ENCODE data around the gene SRR. TPM values are rescaled to one million over a fixed set of nuclear protein-coding genes. Genes with fewer than 3 reads are reported as not detected.

Gene SRR
- total and polyA plus RNA-seq, 2 donors (not counting 3 experiments of a cell fraction or from before 2014, with no cell fraction given) = 13.7 to 20.1 TPM

GRCh38 chr17:2292100-2292499, 11.7 kb upstream of the SRR start:
- Histone ChIP-seq H3K9me3 (replicated peaks; ENCODE audit: control insufficient read depth, insufficient read depth, low read length) (no peaks in the 10 kb centered on the region), H3K4me2 (ENCODE audit: insufficient read depth, low read length) (no peak overlapping the region)

DNA sequence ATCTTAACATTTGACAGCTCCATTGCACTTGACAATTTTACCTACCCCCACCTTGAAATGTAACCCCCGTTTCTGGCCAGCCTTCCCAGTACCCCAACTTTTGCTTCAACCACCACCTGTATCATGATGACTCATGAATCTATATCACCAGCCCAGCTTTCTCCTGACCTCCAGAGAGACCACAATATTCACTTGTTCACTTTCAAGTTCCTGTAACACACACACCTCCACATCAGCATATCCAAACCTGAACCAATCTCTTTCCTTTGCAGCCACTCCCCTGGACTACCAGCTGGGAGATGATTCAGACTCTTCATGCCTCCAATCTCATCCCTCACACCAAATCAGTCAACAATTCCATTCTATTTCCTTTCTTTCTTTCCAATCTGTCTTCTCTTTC, 8.2 kb upstream of the SRR start:
- peaks cover 19% of the 10 kb centered on the region for H3K79me2 ChIP-seq (ENCODE audit: control insufficient read depth, insufficient read depth, low read length)
- dilution Hi-C loops (cut with MboI; ENCODE audit: extremely low pct_ligation_motif_present, low sequenced_read_pairs) = no loop called here
- BruUV-seq (replicated peaks) = no TSS peak
- H4K20me1 ChIP-seq (replicated peaks; ENCODE audit: control insufficient read depth, extremely low read depth, insufficient read depth, low read length) = no peaks in the 10 kb centered on the region
- H3K27me3 ChIP-seq (ENCODE audit: control insufficient read depth in 2 of 2, insufficient read depth in 2 of 2, low read length in 2 of 2) = no peaks in the 10 kb centered on the region
- no peak overlapping the region for H3K4me2 ChIP-seq (ENCODE audit: insufficient read depth, low read length)
- DNase-seq (ENCODE audit: low read depth, low spot score) (no peak), FAIRE-seq (no peak)
- H3K36me3 ChIP-seq (ENCODE audit: control insufficient read depth in 2 of 2, extremely low read depth in 1 of 2, insufficient read depth in 2 of 2, low read length in 2 of 2) = peaks cover 13 to 31% of the 10 kb centered on the region in 2 experiments
- H3K4me3 ChIP-seq (replicated peaks in 1 of 3; ENCODE audit: insufficient read depth in 1 of 3, low read depth in 1 of 3, low read length in 3 of 3) = no peak overlapping the region
- TF ChIP-seq EZH2 (IDR thresholded peaks at IDR 0.05; ENCODE audit: borderline replicate concordance, low read depth, low read length, severe bottlenecking) (no peak), POLR2A (IDR thresholded peaks at IDR 0.05; ENCODE audit: low read depth, low read length) (no peak), GATA2 (IDR thresholded peaks at IDR 0.05; ENCODE audit: insufficient read depth, insufficient read length, low read depth, low read length) (no peak), MYC (IDR thresholded peaks at IDR 0.05; ENCODE audit: low read depth, low read length) (no peak), POLR2AphosphoS5 (IDR thresholded peaks at IDR 0.05; ENCODE audit: insufficient read depth, low read depth, low read length) (no peak), JUN (IDR thresholded peaks at IDR 0.05; ENCODE audit: borderline replicate concordance, insufficient read depth, insufficient read length, low read depth) (peak; percentile 1)
- TF ChIP-seq, protein P1, sequence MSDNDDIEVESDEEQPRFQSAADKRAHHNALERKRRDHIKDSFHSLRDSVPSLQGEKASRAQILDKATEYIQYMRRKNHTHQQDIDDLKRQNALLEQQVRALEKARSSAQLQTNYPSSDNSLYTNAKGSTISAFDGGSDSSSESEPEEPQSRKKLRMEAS (IDR thresholded peaks at IDR 0.05; ENCODE audit: insufficient read depth, insufficient read length) = no peak
- POLR2A ChIA-PET = interaction anchor here (1.0 kb wide), 1 partner anchor 8 kb away, joined by 3 read pairs; the partner anchor contains the start of genes SMG6 and SRR
- H3K9me1 ChIP-seq (replicated peaks; ENCODE audit: control insufficient read depth, extremely low read depth, insufficient read depth, low read length) = no peaks in the 10 kb centered on the region
- CTCF ChIA-PET = interaction anchor here (1.3 kb wide), 1 partner anchor 9 kb away, joined by 5 read pairs; no protein-coding TSS in a partner anchor
- no peak overlapping the region for H3K27ac ChIP-seq (ENCODE audit: insufficient read depth, low read depth, low read length)
- no peaks in the 10 kb centered on the region for H3K4me1 ChIP-seq (ENCODE audit: control insufficient read depth, extremely low read depth, insufficient read depth, low read length)
- no peaks in the 10 kb centered on the region for H3K9me3 ChIP-seq (replicated peaks; ENCODE audit: control insufficient read depth, insufficient read depth, low read length)
- H3K9ac ChIP-seq (replicated peaks; ENCODE audit: extremely low read depth, insufficient read depth, low read length) = no peak overlapping the region
- H2AFZ ChIP-seq (ENCODE audit: low read depth, low read length) = no peak overlapping the region
- intact Hi-C loops (cut with micrococcal nuclease) = no loop called here

More at GRCh38 chr17:2292100-2292499, 11.7 kb upstream of the SRR start:
- Histone ChIP-seq H3K9me1 (replicated peaks; ENCODE audit: control insufficient read depth, extremely low read depth, insufficient read depth, low read length) (no peaks in the 10 kb centered on the region), H4K20me1 (replicated peaks; ENCODE audit: control insufficient read depth, extremely low read depth, insufficient read depth, low read length) (no peaks in the 10 kb centered on the region), H3K4me1 (ENCODE audit: control insufficient read depth, extremely low read depth, insufficient read depth, low read length) (no peaks in the 10 kb centered on the region), H3K27me3 (ENCODE audit: control insufficient read depth in 2 of 2, insufficient read depth in 2 of 2, low read length in 2 of 2) (no peaks in the 10 kb centered on the region), H2AFZ (ENCODE audit: low read depth, low read length) (no peak overlapping the region), H3K36me3 (ENCODE audit: control insufficient read depth in 2 of 2, extremely low read depth in 1 of 2, insufficient read depth in 2 of 2, low read length in 2 of 2) (peaks cover 17 to 27% of the 10 kb centered on the region in 2 experiments), H3K79me2 (ENCODE audit: control insufficient read depth, insufficient read depth, low read length) (peaks cover 12% of the 10 kb centered on the region), H3K27ac (ENCODE audit: insufficient read depth, low read depth, low read length) (no peak overlapping the region), H3K4me3 (replicated peaks in 1 of 3; ENCODE audit: insufficient read depth in 1 of 3, low read depth in 1 of 3, low read length in 3 of 3) (no peak overlapping the region), H3K9ac (replicated peaks; ENCODE audit: extremely low read depth, insufficient read depth, low read length) (no peak overlapping the region)
- DNase-seq (ENCODE audit: low read depth, low spot score) = no peak
- no peak for FAIRE-seq
- no TSS peak for BruUV-seq (replicated peaks)
- dilution Hi-C loops (cut with MboI; ENCODE audit: extremely low pct_ligation_motif_present, low sequenced_read_pairs) (no loop called here), intact Hi-C loops (cut with micrococcal nuclease) (no loop called here)
- ChIA-PET POLR2A (no interaction called here), CTCF (interaction anchor here (0.9 kb wide), 1 partner anchor 124 kb away, joined by 3 read pairs; no protein-coding TSS in a partner anchor)
- TF ChIP-seq, protein P1 (IDR thresholded peaks at IDR 0.05; ENCODE audit: insufficient read depth, insufficient read length) = no peak

Data from endothelial cell of umbilical vein (primary cell).